SK-N-SH treated with all-trans-retinoic acid at 6 μM for 48 hours (cell line): ENCODE data around the gene NR2E1.

Experiments
- PPARA ChIP-seq: fragments of 250-450 bp; sonication (Bioruptor Pico); IDR thresholded peaks from 2 replicates; pipeline ENCODE4 v1.5.0; 2020; ENCODE audit warnings: mild to moderate bottlenecking, borderline replicate concordance
- RARB ChIP-seq: fragments of 250-450 bp; sonication (Bioruptor Pico); IDR thresholded peaks from 2 replicates; pipeline ENCODE4 v1.8.0; 2021; ENCODE audit warnings: mild to moderate bottlenecking, moderate library complexity
- SNAI2 ChIP-seq: fragments of 250-450 bp; sonication (Bioruptor Pico); IDR thresholded peaks from 2 replicates; pipeline ENCODE4 v1.5.0; 2020; ENCODE audit warnings: mild to moderate bottlenecking, moderate library complexity
- TOX ChIP-seq: fragments of 250-450 bp; sonication (Bioruptor Pico); IDR thresholded peaks from 2 replicates; pipeline ENCODE4 v1.8.0; 2021; ENCODE audit warnings: mild to moderate bottlenecking, moderate library complexity, borderline replicate concordance
- ZFP3 ChIP-seq: fragments of 250-450 bp; sonication (Bioruptor Pico); IDR thresholded peaks from 2 replicates; pipeline ENCODE4 v1.5.0; 2020; ENCODE audit warnings: mild to moderate bottlenecking, moderate library complexity
- ZFP30 ChIP-seq: fragments of 450-650 bp; formaldehyde crosslinking; IDR thresholded peaks from 2 replicates; pipeline ENCODE4 v1.5.0; 2022; ENCODE audit warnings: mild to moderate bottlenecking, moderate library complexity
- ZNF565 ChIP-seq: fragments of 450-650 bp; formaldehyde crosslinking; conservative IDR thresholded peaks from 2 replicates; pipeline ENCODE4 v1.5.0; 2020; ENCODE audit warnings: low read depth, mild to moderate bottlenecking, moderate library complexity
- ZNF8 ChIP-seq: fragments of 450-650 bp; formaldehyde crosslinking; IDR thresholded peaks from 2 replicates; pipeline ENCODE4 v1.5.0; 2020; ENCODE audit warnings: mild to moderate bottlenecking, moderate library complexity
- TF ChIP-seq, protein P1 (sequence below): fragments of 250-450 bp; sonication (Bioruptor Pico); IDR thresholded peaks from 2 replicates; pipeline ENCODE4 v1.5.1; 2021; ENCODE audit warnings: mild to moderate bottlenecking, moderate library complexity
- TF ChIP-seq, protein P2 (sequence below): fragments of 250-450 bp; sonication (Bioruptor Pico); IDR thresholded peaks from 2 replicates; pipeline ENCODE4 v1.8.0; 2020; ENCODE audit warnings: mild to moderate bottlenecking, moderate library complexity, borderline replicate concordance

DNA sequence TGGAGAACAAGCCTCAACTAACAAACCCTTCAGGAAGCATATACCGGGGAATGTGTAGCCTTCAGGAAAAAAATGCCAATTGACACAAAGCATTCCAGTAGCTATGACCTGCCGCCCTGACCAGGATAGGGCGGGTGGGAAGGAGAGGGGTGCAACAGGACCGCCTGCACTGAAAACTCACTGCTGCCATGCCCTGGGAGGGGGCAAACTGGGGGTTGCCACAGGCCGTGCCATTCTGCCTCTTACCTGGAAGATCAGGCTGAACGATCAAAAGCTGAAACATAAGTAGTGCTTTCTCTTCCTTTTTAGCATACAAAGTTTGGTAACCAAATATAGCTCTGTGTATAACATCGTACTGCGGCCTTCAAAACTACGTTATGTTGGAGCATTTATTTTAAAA, 21.7 kb downstream of the NR2E1 start:
- TF ChIP-seq, protein P1, sequence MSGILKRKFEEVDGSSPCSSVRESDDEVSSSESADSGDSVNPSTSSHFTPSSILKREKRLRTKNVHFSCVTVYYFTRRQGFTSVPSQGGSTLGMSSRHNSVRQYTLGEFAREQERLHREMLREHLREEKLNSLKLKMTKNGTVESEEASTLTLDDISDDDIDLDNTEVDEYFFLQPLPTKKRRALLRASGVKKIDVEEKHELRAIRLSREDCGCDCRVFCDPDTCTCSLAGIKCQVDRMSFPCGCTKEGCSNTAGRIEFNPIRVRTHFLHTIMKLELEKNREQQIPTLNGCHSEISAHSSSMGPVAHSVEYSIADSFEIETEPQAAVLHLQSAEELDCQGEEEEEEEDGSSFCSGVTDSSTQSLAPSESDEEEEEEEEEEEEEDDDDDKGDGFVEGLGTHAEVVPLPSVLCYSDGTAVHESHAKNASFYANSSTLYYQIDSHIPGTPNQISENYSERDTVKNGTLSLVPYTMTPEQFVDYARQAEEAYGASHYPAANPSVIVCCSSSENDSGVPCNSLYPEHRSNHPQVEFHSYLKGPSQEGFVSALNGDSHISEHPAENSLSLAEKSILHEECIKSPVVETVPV (CRISPR knock-in tag) = no peak
- TF ChIP-seq RARB (CRISPR knock-in tag) (no peak), ZFP30 (CRISPR knock-in tag) (no peak), ZFP3 (CRISPR knock-in tag) (no peak), TOX (CRISPR knock-in tag) (no peak), ZNF8 (CRISPR knock-in tag) (no peak), ZNF565 (no peak), PPARA (CRISPR knock-in tag) (no peak), SNAI2 (CRISPR knock-in tag) (no peak)
- TF ChIP-seq, protein P2, sequence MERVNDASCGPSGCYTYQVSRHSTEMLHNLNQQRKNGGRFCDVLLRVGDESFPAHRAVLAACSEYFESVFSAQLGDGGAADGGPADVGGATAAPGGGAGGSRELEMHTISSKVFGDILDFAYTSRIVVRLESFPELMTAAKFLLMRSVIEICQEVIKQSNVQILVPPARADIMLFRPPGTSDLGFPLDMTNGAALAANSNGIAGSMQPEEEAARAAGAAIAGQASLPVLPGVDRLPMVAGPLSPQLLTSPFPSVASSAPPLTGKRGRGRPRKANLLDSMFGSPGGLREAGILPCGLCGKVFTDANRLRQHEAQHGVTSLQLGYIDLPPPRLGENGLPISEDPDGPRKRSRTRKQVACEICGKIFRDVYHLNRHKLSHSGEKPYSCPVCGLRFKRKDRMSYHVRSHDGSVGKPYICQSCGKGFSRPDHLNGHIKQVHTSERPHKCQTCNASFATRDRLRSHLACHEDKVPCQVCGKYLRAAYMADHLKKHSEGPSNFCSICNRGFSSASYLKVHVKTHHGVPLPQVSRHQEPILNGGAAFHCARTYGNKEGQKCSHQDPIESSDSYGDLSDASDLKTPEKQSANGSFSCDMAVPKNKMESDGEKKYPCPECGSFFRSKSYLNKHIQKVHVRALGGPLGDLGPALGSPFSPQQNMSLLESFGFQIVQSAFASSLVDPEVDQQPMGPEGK = no peak
